NK-92 treated with Interleukin-12 subunit alpha and Interleukin-12 subunit beta, amount 100 ng/mL, for 24 hours (cell line): ENCODE measurements around the gene UBR2.

Experiments
- DNase-seq: peaks from one replicate; lab custom pipeline; 2025; lab: John Stamatoyannopoulos, UW

Gene UBR2

DNA sequence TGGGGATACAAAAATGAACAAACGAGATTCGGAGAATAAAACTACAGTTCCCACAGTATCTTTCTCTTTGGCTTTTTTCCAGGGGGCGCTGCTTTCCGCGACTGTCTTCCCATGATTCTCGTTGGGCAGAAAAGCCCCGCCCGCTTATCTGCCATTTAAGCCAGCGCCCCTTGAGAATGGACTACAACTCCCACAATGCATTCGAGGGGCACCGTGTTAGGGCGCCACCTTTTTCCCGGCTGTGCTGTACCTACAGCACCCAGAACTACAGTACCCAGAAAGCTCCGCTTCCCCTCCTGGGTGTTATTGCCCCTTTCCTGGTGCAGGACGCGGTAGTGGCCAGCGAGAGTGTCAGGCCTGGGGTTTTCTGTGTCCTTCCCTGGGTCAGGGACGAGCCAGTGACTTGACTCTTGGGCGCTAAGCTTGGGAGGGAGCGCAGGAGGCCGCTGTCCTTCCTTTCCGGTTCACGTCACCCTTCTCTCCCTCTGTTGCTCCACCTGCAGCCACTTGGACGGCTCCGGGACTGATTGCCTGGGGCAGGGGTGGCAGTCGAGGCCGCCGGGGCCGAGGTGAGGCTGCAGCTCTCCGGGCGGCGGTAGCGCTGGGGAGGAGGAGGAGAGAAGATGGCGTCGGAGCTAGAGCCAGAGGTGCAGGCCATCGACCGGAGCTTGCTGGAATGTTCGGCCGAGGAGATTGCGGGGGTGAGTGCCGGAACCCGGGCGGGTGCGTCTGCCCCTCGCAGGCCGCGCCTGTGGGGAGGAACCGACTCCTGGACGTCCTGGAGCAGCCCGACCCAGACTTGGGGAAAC, at the start of gene UBR2:
TSS of gene UBR2 (plus strand) at position 333 of the 809 bp plus-strand sequence. CDS start at position 624, 291 bp downstream.
- peak; percentile 92 for DNase-seq

- DNase-seq = no peak
Measured at GRCh38 chr6:42514745-42515144, 49.1 kb upstream of the UBR2 start.

DNA sequence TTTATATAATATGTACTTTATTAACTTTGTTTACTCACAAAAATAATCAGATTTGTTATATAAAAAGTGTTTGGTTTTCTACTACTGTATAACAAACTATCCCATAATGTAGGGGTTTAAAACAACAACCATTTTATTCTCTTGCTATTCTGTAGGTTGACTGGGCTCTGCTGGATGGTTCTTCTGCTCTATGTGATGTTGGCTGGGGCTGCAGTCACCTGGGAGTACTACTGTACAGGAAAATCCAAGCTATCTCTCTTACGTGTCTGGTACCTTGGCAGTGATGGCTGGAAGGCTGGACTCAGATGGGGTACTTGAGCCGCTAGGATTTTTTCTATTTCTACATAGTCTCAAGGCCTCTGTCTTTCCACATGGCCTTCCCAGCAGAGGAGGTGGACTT, 44.0 kb upstream of the UBR2 start:
- DNase-seq = no peak

DNA sequence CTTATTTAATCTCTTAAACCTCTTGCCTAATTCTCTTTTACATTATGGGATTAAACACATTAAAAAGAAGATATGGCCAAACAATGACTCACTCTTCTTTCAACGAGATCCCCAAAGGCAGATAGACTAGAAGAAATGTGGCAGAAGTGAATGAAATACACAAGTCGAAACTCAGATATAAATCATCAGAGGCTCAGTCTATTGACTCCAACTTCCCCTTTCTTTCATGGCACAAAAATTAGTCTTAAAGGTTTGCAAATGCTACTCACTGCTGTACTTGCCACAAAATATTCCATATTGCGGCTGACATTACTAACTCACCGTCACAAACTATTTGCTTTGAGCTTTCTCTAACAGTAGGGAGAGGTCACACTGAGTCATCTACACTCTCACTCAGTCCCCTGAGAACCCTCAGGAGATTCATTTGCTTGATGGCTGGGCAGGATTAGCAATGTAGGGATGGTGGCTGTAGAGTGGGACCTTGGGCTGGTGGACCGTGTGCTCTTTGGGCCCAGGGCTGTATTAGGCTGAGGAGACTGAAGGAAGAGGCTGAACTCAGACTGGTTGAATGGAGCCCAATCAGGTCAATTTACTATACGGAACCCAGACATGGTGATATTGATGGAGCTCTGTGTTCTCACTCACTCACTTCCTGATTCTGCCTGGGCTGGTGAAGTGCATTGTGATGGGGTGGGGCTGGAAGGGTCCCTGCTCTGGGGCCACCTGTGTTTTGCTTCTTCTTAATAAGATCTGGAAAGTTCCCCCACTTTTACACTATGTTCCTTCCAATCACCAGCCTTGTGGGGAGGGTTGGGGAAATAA, 42.8 kb upstream of the UBR2 start:
- no peak for DNase-seq

DNA sequence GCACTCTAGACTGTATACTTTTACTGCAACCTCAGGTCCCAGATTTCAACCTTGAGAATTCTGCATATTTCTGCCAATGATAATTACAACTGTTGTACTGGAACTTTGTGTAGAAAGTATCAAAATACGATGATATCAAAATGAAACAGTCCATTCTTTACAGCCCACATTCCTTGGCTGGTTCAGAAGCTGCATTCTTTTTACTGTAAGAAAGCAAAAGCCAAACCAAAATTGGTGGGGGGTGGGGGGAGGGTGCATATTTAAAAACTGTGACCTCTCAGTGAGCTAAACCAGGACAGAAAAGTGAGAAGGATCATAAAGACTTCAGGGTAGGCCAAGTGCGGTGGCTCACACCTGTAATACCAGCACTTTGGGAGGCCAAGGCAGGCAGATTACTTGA, 41.8 kb upstream of the UBR2 start:
- DNase-seq = no peak

- DNase-seq = no peak
Measured at GRCh38 chr6:42522942-42523814, 40.7 kb upstream of the UBR2 start.

DNA sequence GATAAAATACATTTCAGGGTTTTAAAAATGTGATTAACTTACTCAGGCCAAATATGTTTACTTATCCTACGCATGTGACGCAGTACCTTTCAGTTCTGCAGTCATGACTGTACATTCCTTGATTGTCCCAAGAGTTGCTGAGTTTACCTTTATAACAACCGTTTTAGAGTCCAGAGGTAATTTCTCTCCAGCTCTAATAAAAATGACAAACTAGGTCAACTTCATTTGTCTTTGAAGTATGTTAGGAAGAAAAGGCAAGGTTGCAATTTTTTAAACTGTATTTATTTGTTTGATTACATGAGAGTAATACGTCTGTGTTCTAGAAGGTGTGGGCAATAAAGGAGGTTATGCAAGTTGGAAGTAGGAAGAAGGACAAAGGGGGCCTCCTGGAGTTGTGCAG, 38.6 kb upstream of the UBR2 start:
- no peak for DNase-seq

DNA sequence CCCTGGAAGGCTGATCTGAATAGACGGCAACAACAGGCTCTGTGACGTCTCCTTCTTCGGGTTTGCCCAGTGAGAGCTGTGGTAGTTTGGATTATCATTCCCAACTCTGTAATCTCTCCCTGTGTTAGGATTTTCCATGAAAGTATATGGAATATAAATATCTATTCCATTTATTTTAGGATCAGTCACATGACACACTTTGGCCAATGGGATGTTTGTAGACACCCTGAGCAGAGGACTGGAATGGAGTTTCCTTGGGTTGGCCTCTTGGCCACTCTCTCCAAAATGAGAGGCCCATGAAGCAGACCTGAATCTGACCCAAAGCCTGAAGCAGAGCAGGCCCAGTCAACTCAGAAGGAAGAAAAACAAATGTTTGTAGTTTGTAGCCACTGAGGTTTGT, 37.2 kb upstream of the UBR2 start:
- DNase-seq = no peak

- no peak for DNase-seq
Measured at GRCh38 chr6:42527204-42527603, 36.6 kb upstream of the UBR2 start.

- no peak for DNase-seq
Measured at GRCh38 chr6:42530296-42530695, 33.5 kb upstream of the UBR2 start.

DNA sequence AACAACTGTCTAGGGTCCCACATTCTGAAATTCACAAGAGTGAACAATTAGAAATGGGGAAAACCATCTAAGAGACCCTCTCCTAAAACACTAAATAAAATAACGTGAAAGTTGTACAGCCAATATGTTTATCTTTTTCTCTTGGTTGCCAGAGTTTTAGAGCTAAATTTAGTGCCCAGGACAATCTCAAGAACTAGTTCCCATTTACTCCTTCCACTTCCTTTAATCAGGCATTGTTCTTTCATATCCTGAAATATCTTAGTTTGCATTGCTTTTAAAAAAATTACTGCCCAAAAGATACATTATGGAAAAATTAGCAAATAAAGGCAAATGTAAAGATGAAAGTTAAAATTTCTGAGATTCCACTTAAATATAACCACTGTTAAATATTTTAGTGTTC, 33.1 kb upstream of the UBR2 start:
- no peak for DNase-seq

GRCh38 chr6:42532038-42532669, 31.7 kb upstream of the UBR2 start:
- no peak for DNase-seq

- no peak for DNase-seq
Measured at GRCh38 chr6:42533794-42534193, 30.0 kb upstream of the UBR2 start.

GRCh38 chr6:42537536-42537935, 26.3 kb upstream of the UBR2 start:
- DNase-seq = no peak

- no peak for DNase-seq
Measured at GRCh38 chr6:42539135-42539534, 24.7 kb upstream of the UBR2 start.

DNA sequence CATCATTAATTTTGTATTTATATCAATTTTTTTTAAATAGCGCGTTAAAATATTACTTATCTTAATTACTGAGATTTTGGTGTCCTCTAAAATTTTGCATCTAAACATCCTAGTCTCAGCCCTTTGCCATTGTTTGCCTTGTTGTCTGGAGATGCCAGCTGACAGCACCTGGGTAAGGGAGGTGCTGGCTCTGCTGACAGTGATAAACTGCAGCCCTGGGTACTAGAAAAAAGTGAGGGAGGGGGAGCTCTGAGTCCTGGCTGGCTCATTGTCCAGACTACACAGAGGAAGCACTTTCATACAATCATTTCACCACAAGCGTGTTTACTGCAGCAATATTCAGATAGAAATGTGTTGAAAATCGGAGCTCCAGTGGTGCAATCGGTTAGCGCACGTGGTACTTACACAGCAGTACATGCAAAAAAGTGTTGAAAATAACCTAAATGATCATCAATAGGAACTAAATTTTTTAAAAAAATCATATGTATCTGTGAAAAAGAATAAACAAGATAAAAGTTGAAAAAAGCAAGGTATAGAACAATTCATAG, 18.5 kb upstream of the UBR2 start:
- no peak for DNase-seq

DNA sequence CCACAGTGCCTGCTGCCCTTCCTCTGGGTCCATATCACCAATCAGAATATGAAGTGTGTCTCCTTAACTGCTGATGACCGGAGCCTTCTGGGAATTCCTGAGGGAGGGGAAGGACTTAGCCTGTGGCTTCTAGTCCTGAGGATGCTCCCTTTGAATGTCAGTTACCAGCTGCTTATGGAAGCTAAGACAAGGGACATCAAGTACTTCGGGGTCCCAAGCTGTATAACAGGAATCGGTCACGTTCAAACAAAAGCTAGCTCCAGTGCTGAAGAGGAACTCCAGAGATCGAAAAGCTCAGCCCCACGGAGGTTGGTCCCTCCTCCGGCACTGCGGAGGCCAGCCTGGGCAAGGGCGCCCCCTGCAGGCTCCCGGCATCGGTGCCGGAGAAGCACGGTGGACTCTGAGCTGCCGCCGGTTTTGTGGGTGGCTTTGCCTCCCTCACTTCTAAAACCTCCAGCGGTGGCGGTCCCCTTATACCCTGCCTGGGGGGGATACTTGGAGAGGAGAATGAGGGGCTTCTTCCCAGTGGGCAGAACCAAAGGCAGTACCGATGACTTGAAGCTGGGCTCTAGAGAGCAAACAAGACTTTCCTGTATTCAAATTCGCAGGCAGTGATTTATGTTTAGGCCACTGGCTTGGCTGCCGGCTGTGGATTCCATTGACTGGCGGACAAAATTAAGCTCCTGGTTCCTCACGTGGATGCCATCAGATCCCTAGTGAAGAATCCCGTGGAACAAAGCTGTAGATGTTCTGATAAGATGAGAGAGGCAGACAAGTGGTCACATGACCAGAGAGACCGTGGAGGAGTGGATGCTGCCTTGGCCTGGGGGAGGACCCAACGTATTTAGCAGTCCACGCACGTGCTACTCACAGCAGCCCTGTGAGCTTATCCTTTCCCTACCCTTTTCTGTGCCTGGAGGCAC, 16.2 kb upstream of the UBR2 start:
- peak; percentile 70 for DNase-seq

GRCh38 chr6:42550277-42550676, 13.6 kb upstream of the UBR2 start:
- no peak for DNase-seq

DNA sequence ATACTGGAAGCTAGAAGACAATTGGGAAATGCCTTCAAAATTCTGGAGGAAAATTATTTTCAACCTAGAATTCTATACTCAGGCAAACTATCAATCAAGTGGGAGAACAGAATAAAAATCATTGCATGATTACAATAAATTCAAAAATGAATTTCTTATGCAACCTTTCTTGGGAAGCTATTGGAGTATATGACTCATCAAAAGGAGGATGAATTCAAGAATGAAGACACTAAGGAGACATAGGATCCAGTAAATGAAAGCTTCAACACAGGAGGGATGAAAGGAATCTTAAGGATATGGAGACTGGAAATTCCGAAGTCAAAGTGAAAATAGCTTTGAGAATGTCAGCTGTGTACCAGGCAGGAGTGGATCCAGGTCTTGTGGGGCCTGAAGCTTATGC, 12.6 kb upstream of the UBR2 start:
- no peak for DNase-seq

GRCh38 chr6:42552380-42552779, 11.4 kb upstream of the UBR2 start:
- DNase-seq = no peak
